ENCODE measurements around the gene TRIM65.
A peak's percentile ranks its signal among the peaks of the same experiment; 100 is the strongest.

The TRIM65 gene

GRCh38 chr17:75917141-75917916 is 20.6 kb upstream of the TRIM65 start:
- DNase-seq: no peak

- no peak for DNase-seq
Measured at GRCh38 chr17:75915268-75915667, 18.5 kb upstream of the TRIM65 start.

GRCh38 chr17:75914643-75915267 is 18.0 kb upstream of the TRIM65 start:
- no peak for DNase-seq

- DNase-seq: no peak
Measured at GRCh38 chr17:75913537-75914210, 16.9 kb upstream of the TRIM65 start.

- DNase-seq: peak; percentile 39
Measured at GRCh38 chr17:75910699-75911098, 13.9 kb upstream of the TRIM65 start.

- DNase-seq: peak; percentile 92
Measured at GRCh38 chr17:75909812-75910274, 13.1 kb upstream of the TRIM65 start.

GRCh38 chr17:75909051-75909811 is 12.5 kb upstream of the TRIM65 start:
- peak; percentile 97 for DNase-seq

- no peak for DNase-seq
Measured at GRCh38 chr17:75908201-75908600, 11.4 kb upstream of the TRIM65 start.

GRCh38 chr17:75906143-75906884 is 9.6 kb upstream of the TRIM65 start:
- no peak for DNase-seq

- DNase-seq: peak; percentile 88
Measured at GRCh38 chr17:75904749-75905521, 8.2 kb upstream of the TRIM65 start, which contains the start of gene MRPL38. Gene MRPL38 (minus strand): TSS chr17:75904884. CDS start chr17:75904875, 9 bp downstream.

GRCh38 chr17:75902406-75902805 is 5.7 kb upstream of the TRIM65 start:
- DNase-seq: no peak

- DNase-seq: no peak
Measured at GRCh38 chr17:75901727-75902126, 5.0 kb upstream of the TRIM65 start.

GRCh38 chr17:75900691-75901533 is 4.2 kb upstream of the TRIM65 start:
- no peak for DNase-seq

- no peak for DNase-seq
Measured at GRCh38 chr17:75899767-75900468, 3.2 kb upstream of the TRIM65 start.

GRCh38 chr17:75899353-75899752 is 2.6 kb upstream of the TRIM65 start:
- no peak for DNase-seq

- DNase-seq: no peak
Measured at GRCh38 chr17:75898791-75899190, 2.0 kb upstream of the TRIM65 start.

- no peak for DNase-seq
Measured at GRCh38 chr17:75898065-75898464, 1.3 kb upstream of the TRIM65 start.

- DNase-seq: no peak
Measured at GRCh38 chr17:75897160-75898019, 639 bp upstream of the TRIM65 start.

Measured in NCI-H2081 treated with DMSO at 0.1 percent for 48 hours (cell line).